Activated T-cell treated with anti-CD3 and anti-CD28 coated beads for 4 hours (primary cell): ENCODE measurements around the gene TAF12.
"Not testable (repeated sequence)": the region's sequence is repeated elsewhere in the genome, so short reads cannot be mapped to it uniquely, and the experiment has no call there.

Experiments used
- DNase-seq: peaks from one replicate; pipeline ENCODE4 v3.0.0-alpha.2; 2020

TAF12 gene

DNA sequence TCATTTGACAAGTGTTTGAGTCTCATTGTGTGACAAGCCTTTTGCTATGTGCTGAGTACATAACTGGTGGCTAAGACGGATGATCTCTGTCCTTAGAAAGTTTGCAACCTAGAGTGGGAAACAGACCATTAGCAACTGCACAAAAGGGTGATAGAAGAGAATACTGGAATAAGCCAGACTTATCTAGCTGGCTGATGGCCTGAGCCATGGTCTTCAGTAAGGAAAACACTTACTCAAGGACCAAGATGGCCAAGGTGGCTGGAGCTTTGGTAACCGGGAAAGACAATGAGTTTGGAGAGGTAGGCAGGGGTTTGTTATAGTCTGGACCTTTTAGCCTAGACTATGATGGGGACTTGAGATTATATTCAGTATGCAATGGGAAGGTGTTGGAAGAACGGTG, 1.6 kb upstream of the TAF12 start:
- DNase-seq = no peak

DNA sequence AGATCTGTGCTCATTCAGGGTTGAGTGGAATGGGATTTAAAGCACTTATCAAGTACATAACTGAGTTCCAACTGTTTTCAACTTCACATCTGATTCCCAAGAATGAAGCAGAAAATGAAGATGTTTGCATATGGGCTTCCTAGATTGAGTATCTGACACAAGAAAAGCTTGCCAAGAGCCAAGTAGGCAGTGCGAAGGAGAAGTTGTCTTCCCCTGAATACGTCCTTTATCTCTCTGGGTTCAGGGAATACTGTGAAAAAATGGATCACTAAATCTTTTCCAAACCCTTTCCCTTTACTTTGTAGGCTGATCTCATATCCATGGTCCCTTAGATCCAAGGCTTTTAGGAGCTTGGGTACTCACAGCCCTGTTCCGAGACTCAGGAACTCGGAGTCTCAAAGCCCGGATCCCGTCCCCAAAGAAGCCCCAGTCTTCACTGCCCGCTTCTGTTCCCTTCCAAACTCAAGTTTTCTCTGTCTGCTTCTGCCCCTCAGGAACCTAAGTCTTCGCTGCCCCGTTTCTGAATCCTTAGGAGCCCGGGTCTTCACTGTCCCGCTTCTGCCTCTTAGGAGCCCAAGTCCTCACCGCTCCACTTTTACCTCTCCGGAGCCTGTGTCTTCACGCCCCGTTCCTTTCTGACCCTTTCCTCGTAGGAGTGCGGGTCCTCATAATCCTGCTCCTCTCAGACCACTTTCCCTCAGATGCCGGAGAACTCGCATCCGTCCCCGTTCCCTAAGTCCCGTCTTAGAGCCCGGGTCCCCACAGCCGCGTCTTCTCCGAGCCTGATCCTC, 616 bp downstream of the TAF12 start:
- DNase-seq = no peak

DNA sequence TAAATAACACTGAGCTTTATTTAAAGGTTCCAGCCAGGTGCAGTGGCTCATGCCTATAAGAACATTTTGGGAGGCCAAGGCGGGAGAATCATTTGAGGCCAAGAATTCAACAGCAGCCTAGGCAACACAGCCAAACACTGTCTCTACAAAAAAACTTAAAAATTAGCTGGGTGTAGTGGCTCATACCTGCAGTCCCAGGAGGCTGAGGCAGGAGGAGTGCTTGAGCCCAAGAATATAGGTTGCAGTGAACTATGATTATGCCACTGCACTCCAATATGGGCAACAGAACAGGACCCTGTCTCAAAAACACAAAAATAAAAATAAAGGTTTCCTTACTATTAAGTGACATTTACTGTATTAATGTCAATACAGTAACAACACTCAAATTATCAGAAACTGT, 2.1 kb downstream of the TAF12 start:
- peak; percentile 11 for DNase-seq

DNA sequence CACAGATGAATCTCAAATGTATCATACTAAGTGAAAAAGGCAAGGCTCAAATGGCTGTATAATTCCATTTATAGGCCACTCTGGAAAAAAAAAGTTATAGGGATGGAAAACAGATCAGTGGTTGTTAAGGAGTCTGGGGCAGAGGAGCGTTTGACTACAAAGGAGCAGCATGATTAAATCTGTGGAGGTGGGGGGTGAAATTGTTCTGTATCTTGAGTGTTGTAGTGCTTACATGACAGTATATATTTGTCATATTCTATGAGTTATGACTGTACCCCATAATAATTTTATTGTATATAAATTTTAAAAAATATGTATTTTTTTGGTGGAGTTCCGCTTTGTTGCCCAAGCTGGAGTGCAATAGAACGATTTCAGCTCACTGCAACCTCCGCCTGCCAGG, 10.3 kb downstream of the TAF12 start:
- no peak for DNase-seq

DNA sequence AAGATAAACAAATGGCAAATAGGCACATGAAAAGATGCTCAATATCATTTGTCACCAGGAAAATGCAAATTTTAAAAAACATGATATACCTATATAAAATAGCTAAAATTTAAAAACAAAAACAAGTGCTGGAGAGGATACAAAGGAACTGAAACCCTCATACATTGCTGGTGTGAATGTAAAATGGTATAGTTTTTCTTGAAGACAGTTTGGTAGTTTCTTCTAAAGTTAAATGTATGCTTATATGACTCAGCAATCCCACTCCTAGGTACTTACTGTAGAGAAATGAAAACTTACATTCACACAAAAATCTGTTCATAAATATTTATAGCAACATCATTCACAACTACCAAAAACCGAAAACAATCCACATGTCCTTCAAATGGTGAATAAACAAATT, 11.2 kb downstream of the TAF12 start:
- DNase-seq = no peak

DNA sequence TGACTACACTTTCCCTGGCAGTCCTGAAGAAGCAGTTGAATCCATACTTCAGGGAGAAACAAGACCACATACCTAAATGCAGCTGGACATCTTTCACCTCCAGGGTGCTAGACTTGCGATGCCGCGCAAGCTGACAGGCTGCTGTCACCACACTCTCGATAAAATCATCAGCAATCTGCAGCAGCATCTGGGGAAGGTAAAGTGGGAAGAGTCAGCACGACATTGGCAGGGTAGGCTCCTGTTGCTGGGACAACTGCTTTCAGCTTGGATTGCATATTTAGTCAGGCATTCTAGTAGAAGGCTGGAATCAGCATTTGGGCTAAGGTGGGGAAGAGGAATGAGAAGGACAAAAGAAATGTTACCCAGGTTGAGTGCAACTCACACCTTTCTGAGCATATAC, 29.7 kb downstream of the TAF12 start:
- no peak for DNase-seq

DNA sequence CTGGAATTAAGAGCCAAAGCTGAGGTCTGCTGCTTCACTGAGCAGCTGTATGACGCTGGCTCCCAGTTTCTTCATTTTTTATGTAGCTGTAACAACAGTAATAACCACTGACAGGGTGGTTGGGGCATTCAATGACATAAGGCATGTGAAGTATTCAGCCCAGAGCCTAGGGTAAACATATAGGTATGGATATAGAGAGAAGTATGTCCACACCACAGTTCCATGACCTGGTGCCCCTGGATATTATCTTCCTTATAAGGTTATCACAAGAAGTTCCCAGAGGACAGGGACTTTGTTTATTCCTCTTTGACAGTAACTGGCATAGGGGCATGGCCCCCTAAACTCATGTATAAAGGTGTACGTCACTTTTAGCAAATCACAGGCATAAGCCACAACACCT, 36.1 kb downstream of the TAF12 start:
- no peak for DNase-seq

DNA sequence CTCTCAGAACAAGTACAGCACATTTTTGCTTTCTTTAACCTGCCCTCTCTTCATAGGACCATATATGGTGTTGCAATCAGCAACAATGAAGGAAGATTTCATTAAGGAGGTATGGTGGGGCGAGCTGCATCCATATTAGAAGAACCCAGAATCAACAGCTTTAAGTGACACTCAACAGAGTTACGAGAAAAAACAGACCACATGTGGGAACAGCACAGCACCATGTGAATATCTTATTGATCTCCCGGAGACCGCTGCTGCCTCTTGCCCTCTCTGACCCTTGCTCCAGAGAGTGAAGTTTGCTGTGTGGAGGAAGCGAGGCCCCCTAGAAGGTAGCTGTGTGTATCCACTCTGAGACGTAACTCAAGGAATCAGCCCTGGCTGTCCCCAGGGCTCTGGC, 37.9 kb downstream of the TAF12 start:
- no peak for DNase-seq

DNA sequence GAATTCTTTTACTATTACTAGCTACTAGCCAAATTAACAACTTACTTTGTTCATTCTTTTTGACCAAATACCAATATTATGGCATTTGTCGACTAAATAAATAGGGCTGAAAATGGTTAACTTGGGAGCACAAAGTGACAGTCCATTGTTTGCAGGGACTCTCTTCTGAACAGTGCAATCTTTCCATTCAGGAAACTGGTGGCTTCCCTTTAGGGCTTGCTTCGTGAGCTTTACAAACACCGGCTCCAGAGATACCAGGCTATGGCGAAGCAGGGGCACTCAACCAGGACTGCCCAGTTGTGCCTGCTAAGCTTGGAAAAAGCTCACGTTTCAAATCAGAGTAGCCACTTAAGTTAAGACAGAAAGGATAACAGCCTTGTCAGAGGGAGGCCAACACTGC, 38.5 kb downstream of the TAF12 start:
- no peak for DNase-seq

DNA sequence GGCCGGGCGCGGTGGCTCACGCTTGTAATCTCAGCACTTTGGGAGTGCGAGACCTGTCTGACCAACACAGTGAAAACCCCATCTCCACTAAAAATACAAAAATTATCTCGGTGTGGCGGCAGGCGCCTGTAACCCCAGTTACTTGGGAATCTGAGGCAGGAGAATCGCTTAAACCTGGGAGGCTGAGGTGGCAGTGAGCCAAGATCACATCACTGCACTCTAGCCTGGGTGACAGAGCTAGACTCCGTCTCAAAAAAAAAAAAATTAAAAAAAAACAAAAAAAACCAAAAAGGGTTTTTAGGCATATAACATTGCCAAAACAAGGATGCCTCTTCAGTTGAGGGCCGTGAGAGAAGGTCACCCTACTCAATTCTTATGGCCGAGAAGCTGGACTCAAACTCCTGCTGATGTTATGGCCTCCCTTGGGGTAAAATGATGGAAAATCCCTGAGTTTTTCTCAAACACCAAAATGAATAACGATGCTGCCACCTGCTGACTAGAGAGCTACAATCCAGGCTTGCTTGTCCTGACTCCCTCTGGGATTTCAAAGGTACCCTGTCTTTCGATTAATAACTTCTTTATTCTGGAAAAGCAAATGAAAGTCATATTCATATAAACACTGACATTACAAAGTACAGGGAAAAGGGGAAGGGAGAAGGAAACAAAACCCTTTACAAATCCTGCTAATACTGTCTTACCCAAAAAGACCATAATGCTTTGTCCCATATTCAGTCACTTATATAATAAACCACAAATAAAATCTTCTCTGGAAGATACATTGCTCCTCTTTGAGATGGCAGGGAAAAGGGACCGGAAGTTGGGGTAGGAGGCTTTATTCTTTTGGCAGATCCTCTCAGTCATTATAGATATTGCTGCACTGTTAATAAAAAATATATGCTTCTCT, 40.1 kb downstream of the TAF12 start:
- DNase-seq = no peak

DNA sequence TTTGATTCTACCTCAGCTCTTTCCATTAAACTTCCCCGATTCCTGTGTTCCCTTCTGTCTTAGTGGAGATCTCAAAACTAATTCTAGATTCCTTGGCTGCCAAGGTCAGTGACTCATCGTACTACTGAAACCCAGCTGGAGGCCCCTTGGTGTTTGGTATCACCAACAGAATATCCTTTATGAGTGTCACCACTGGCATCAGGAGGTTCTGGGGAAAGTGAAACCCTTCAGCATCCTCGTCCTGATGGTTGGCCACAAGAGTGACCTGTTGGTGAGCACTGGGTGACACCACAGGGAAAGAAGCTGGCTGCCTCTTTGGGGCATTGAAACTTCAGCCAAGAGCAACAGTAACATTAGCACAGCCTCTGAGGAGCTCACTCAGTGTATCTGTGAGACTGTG, 41.2 kb downstream of the TAF12 start:
- no peak for DNase-seq

DNA sequence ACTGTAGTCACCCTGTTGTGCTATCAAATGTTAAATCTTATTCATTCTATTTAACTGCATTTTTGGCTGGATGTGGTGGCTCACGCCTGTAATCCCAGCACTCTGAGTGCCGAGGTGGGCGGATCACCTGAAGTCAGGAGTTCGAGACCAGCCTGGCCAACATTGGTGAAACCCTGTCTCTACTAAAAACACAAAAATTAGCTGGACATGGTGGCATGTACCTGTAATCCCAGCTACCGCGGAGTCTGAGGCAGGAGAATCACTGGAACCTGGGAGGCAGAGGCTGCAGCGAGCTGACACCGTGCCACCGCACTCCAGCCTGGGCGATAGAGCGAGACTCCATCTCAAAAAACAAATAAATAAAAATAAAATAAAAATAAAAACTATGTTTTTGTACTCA, 46.6 kb downstream of the TAF12 start:
- DNase-seq = not testable (repeated sequence)

DNA sequence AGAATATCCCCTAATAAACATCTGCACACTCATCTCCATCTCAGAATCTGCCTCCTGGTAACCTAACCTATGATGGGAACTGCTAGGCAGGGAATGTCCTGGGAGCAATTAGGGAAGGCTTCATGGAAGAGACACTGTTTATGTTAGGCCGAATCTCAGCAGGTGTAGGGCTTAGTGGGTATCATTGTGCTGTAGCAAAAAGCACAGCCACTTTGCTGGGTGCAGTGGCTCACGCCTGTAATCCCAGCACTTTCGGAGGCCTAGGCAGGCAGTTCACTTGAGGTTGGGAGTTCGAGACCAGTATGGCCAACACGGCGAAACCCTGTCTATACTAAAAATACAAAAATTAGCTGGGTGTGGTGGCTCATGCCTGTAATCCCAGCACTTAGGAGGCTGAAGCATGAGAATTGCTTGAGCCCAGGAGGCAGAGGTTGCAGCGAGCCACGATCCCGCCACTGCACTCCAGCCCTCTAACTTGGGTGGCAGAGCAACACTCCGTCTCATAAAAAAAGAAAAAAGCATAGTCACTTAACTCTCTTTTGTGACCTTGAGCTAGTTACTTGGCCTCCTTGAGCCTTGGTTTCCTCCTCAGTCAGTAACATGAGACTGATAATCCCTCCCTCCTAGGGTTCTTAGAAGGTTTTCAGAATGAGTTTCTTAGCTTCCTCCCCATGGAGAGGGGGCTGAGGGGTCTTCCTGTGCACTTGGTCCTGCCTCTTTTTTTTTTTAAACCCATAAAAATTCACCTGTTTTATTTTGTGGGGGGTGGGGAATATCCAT, 47.3 kb downstream of the TAF12 start:
- DNase-seq = no peak

DNA sequence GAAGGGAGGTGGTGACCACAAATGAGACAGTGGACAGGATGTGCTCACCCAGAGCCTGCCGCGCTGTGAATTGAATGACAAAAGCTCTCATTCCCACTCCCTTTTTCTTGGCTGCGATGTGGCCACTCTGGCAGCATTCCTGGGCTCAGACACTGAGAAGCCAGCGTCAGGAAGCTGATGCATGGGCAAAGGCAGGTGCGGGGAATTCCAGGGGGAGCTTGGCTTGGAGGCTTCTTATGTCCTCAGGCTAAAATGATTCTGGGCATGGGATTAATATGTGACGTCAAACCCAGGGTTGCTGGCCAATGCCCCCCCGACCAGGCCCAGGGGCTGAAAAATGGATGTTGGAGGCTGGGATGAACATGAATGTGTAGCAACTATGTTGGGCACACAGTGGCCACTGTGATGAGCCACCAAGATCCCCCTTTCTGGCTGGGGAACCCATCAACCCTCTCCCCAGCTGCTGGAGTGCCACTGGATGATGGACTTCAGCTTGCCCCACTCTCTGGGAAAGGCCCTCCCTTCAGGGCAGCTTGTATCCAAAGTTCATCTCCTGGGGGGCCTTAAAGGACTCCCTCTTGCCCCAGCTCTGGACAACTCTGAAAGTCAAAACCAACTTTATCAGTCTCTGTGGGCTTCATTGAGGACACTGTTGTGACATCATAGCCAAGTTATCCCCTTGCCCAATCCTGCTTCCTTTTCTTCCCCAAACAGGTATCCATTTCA, 48.0 kb downstream of the TAF12 start:
- not testable (repeated sequence) for DNase-seq

DNA sequence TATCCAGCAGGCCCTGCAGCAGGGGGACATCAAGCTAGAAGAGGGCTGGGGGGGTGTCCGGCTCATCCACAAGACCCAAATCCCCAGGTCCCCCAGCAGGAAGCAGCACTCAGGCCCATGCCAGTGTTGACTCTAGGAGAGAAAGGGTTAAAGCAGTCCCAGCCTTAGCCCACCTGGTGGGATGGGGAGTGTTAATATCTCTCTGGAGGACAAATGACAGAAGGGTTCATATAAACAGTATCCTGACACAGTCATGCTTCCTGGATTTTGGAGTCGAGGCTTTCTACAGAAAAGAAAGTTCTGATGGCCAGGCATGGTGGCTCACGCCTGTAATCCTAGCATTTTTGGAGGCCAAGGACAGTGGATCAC, 48.9 kb downstream of the TAF12 start:
- DNase-seq = not testable (repeated sequence)

DNA sequence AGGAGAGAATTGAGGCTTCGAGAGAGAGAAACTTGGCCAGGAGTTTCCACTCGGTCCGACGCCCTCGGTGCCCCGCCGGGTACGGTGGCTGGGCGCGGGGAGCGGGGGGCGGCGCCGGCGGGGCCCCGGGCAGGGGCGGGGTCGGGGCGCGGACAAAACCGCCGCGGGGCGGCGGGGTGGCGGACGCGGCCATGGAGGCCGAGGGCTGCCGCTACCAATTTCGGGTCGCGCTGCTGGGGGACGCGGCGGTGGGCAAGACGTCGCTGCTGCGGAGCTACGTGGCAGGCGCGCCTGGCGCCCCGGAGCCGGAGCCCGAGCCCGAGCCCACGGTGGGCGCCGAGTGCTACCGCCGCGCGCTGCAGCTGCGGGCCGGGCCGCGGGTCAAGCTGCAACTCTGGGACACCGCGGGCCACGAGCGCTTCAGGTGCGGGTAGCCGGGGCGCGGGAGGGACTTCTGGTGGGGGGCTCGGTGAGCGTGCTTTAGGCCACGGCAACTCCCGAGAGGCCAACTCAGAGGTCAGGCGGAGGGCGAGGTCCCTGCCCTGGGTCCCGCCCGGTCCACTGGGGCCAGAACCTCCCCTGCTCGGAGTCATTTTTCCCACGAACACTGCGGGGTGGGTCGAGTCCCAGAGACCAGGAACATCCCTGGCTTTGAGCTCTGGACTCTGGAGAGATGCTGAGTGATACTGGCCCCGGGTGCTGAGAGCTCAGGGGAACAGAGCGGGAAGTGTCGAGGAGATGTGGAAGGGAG, 50.4 kb downstream of the TAF12 start:
- no peak for DNase-seq

DNA sequence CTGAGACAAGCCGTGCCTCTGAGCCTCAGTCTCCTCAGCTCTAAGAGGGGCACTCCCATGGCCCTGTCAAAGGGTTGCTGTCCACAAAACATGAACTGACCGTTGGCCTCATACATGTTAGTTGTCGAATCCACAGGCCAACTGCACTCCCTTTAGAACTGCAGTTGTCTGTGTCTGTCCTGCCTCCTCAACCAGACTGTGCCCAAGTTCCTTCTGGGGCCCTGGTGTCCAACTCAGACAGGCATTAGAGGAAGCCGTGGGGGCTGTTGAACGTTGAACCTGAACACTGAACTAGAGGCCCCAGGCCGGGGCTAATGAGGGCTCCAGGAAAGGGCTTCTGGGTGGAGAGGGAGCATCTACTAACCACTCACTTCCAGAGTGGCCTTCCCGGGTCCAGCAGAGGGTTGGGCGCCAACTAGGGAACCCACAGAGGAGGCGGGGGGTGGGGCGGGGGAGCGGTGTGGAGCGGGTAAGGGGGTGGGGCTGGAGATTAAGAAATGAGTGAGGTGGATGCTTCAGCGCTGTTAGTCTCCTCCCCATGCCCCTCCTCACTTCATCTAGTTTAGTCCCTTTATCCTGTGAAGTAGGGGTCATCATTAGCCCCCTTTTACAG, 51.1 kb downstream of the TAF12 start, which contains the start of gene RAB42:
RAB42 (plus strand) TSS at position 558 of the 613 bp plus-strand sequence. CDS start 247 bp downstream, outside the sequence.
- no peak for DNase-seq

DNA sequence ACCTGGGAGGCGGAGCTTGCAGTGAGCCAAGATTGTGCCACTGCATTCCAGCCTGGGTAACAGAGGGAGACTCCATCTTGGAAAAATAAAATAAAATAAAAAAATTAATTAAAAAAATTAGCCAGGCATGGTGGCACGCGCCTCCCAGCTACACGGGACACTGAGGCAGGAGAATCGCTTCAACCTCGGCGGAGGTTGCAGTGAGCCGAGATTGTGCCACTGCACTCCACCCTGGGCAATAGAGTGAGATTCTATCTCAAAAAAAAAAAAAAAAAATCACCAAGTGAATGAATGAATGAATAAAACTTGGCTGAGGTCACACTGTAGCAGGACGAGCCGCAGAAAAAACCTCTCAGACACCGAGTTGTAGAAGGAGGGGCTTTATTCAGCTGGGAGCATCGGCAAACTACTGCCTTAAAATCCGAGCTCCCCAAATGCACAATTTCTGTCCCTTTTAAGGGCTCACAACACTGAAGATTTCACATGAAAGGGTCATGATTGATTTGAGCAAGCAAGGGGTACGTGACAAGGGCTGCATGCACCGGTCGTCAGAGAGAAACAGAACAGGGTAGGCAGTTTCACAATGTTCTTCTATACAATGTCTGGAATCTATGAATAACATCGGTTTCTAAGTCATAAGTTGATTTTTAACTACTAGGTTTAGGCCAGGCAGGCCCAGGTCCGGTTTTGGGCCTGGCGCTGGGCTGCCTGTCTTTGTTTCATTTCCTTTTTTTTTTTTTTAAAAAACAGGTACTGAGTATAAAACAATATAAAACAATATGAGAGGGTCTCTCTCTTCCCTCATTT, 56.1 kb downstream of the TAF12 start:
- not testable (repeated sequence) for DNase-seq

DNA sequence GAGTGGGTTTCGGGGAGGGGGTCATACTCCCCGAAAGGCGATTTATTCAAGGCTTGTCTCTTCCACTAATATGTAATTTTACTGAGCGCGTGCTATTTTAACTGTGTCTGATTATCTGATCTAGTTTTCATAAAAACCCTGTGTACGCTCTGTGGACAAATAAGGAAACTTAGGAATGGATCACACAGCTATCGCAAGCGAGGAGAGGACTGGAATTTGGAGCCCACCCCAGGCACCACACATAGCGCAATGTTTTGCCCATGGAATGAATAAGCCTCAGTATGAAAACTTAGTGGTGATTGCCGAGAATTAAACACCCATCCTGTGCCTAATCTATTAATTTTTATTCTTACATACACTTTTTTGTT, 60.6 kb downstream of the TAF12 start:
- no peak for DNase-seq

DNA sequence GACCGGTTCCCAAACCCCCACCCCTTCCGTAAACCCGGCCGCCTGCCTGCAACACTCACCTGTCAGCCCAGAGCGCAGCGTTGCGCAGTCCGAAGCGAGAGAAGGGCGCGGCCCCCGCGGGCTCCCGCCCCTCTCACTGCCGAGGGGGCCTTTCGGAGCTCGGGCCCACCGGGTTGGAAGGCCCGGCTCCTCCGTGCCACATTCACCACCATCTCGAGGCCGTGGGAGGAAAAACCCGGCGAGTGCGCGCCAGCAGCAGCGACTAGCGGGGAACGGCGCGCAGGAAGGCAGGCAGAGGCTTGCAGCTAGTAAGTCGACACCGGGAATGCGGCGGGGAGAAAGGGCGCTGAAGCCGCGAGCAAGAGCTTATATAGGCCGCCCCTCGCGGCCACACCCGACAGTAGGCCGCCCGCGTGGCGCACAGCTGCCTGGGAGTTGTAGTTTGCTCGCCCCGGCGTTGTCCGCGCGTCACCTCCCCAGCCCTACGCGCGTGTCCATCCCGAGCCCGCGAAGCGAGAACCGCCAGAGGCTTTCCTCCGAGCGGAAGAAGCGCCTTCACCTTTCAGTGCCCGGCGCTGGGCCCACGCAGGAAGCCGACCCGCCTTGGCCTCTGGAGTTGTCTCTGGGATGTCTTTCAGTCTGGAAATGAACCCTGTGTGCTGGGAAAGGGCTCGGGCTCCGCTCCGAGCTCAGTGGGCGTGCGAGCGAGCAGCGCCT, 61.2 kb downstream of the TAF12 start:
- peak; percentile 87 for DNase-seq
